Measurements from ENCODE around the gene LSM4.

DNA sequence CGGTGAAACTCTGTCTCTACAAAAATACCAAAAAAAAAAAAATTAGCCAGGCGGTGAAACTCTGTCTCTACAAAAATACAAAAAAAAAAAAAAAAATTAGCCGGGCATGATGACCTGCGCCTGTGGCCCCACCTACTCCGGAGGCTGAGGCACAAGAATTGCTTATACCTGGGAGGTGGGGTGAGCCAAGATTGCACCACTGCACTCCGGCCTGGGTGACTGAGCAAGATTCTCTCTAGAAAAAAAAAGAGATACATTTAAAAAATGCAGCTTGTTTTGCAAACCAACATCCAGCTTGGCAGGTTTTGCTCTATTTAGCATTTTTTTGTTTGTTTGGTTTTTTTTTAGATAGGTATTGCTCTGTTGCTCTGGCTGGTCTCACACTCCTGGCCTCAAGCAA lies 10.8 kb upstream of the LSM4 start:
- TF ChIP-seq, protein P1, sequence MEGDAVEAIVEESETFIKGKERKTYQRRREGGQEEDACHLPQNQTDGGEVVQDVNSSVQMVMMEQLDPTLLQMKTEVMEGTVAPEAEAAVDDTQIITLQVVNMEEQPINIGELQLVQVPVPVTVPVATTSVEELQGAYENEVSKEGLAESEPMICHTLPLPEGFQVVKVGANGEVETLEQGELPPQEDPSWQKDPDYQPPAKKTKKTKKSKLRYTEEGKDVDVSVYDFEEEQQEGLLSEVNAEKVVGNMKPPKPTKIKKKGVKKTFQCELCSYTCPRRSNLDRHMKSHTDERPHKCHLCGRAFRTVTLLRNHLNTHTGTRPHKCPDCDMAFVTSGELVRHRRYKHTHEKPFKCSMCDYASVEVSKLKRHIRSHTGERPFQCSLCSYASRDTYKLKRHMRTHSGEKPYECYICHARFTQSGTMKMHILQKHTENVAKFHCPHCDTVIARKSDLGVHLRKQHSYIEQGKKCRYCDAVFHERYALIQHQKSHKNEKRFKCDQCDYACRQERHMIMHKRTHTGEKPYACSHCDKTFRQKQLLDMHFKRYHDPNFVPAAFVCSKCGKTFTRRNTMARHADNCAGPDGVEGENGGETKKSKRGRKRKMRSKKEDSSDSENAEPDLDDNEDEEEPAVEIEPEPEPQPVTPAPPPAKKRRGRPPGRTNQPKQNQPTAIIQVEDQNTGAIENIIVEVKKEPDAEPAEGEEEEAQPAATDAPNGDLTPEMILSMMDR (conservative IDR thresholded peaks at IDR 0.05 in 1 of 2, IDR thresholded peaks at IDR 0.05 in 1 of 2; ENCODE audit: extremely low read depth in 1 of 2, insufficient read depth in 1 of 2, low read depth in 1 of 2, low read length in 2 of 2), result no peak
- TF ChIP-seq EZH2 (IDR thresholded peaks at IDR 0.05; ENCODE audit: borderline replicate concordance, low read length), result no peak

All from mammary epithelial cell (primary cell).